ENCODE data around the gene PWWP2A.

PWWP2A gene

GRCh38 chr5:160044391-160044804, 74.9 kb downstream of the PWWP2A start:
- no peak for DNase-seq (ENCODE audit: insufficient read length, low spot score)
- FAIRE-seq = no peak
- no peak for TF ChIP-seq POLR2A (IDR thresholded peaks at IDR 0.05; ENCODE audit: low read depth, low read length)

GRCh38 chr5:160042671-160043070, 76.6 kb downstream of the PWWP2A start:
- no peak for FAIRE-seq
- no peak for TF ChIP-seq POLR2A (IDR thresholded peaks at IDR 0.05; ENCODE audit: low read depth, low read length)
- no peak for DNase-seq (ENCODE audit: insufficient read length, low spot score)

All from H54 (cell line).